H9 (cell line): ENCODE results near the gene NBEA. TPM values are rescaled to one million over a fixed set of nuclear protein-coding genes. Genes with fewer than 3 reads are reported as not detected.

Experiments
- DNase-seq: peaks from one replicate; pipeline ENCODE4 v3.0.0-alpha.2; 2017
- H2AFZ ChIP-seq: one replicate; pipeline ENCODE4 v1.6.1; 2013; ENCODE audit warnings: mild to moderate bottlenecking, low read length, control low read depth, moderate library complexity
- H2AK5ac ChIP-seq: 2 replicates; pipeline ENCODE4 v1.6.1; 2013; ENCODE audit warnings: low read length, control low read depth, mixed read lengths; ENCODE audit not compliant: insufficient read length
- H2BK120ac ChIP-seq: one replicate; pipeline ENCODE4 v1.6.1; 2013; ENCODE audit warnings: low read depth, mild to moderate bottlenecking, low read length, control low read depth, inconsistent platforms; ENCODE audit not compliant: poor library complexity, severe bottlenecking
- H2BK12ac ChIP-seq: 2 replicates; pipeline ENCODE4 v1.6.1; 2013; ENCODE audit warnings: low read length, control low read depth, mixed read lengths, low read depth; ENCODE audit not compliant: insufficient read length
- H2BK15ac ChIP-seq: 2 replicates; pipeline ENCODE4 v1.6.1; 2013; ENCODE audit warnings: low read depth, low read length, control low read depth
- H2BK20ac ChIP-seq: one replicate; pipeline ENCODE4 v1.6.1; 2013; ENCODE audit warnings: low read depth, mild to moderate bottlenecking, low read length, control low read depth, inconsistent platforms; ENCODE audit not compliant: poor library complexity, severe bottlenecking
- H2BK5ac ChIP-seq: 2 replicates; pipeline ENCODE4 v1.6.1; 2013; ENCODE audit warnings: low read length, control low read depth, mixed read lengths; ENCODE audit not compliant: insufficient read length
- H3K14ac ChIP-seq: 2 replicates; pipeline ENCODE4 v1.6.1; 2013; ENCODE audit warnings: low read length, control low read depth; ENCODE audit not compliant: insufficient read depth
- H3K18ac ChIP-seq: 2 replicates; pipeline ENCODE4 v1.6.1; 2013; ENCODE audit warnings: low read depth, mild to moderate bottlenecking, mixed read lengths, low read length, control low read depth; ENCODE audit not compliant: insufficient read length
- H3K23ac ChIP-seq: 2 replicates; pipeline ENCODE4 v1.6.1; 2013; ENCODE audit warnings: low read length, control low read depth, mixed read lengths, low read depth; ENCODE audit not compliant: insufficient read length
- H3K23me2 ChIP-seq: 2 replicates; pipeline ENCODE4 v1.6.1; 2013; ENCODE audit warnings: low read depth, mild to moderate bottlenecking, mixed read lengths, low read length, control low read depth; ENCODE audit not compliant: insufficient read length, poor library complexity, severe bottlenecking
- H3K27ac ChIP-seq: 2 replicates; pipeline ENCODE4 v1.5.1; 2013; ENCODE audit warnings: low read length, control low read depth, mixed read lengths, low read depth; ENCODE audit not compliant: insufficient read length
- H3K27me3 ChIP-seq: 2 replicates; pipeline ENCODE4 v1.6.1; 2013; ENCODE audit warnings: low read length, control low read depth, inconsistent platforms; ENCODE audit not compliant: insufficient read depth
- H3K4ac ChIP-seq: 2 replicates; pipeline ENCODE4 v1.6.1; 2013; ENCODE audit warnings: low read depth, mild to moderate bottlenecking, control low read depth, inconsistent platforms, low read length, moderate library complexity
- H3K4me1 ChIP-seq: 2 replicates; pipeline ENCODE4 v1.6.1; 2013; ENCODE audit warnings: low read length, control low read depth, inconsistent platforms; ENCODE audit not compliant: insufficient read depth
- H3K4me2 ChIP-seq: 2 replicates; pipeline ENCODE4 v1.6.1; 2013; ENCODE audit warnings: low read length, control low read depth, mixed read lengths; ENCODE audit not compliant: insufficient read length, insufficient read depth
- H3K56ac ChIP-seq: 2 replicates; pipeline ENCODE4 v1.6.1; 2013; ENCODE audit warnings: low read depth, mild to moderate bottlenecking, mixed read lengths, low read length, control low read depth; ENCODE audit not compliant: insufficient read length
- H3K79me1 ChIP-seq: 2 replicates; pipeline ENCODE4 v1.6.1; 2013; ENCODE audit warnings: low read depth, mild to moderate bottlenecking, moderate library complexity, low read length, control low read depth, inconsistent platforms; ENCODE audit not compliant: insufficient read depth, poor library complexity, severe bottlenecking
- H3K79me2 ChIP-seq: 2 replicates; pipeline ENCODE4 v1.6.1; 2013; ENCODE audit warnings: low read length, control low read depth, inconsistent platforms; ENCODE audit not compliant: insufficient read depth
- H3K9ac ChIP-seq: 2 replicates; pipeline ENCODE4 v1.6.1; 2013; ENCODE audit warnings: low read length, control low read depth, mixed read lengths; ENCODE audit not compliant: insufficient read length; ENCODE audit errors: extremely low read depth
- H3K9me3 ChIP-seq: one replicate; pipeline ENCODE4 v1.6.1; 2013; ENCODE audit warnings: low read depth, low read length, inconsistent platforms; ENCODE audit not compliant: control insufficient read depth
- H3T11ph ChIP-seq: one replicate; pipeline ENCODE4 v1.6.1; 2013; ENCODE audit warnings: mild to moderate bottlenecking, low read length, control low read depth, inconsistent platforms
- H4K20me1 ChIP-seq: one replicate; pipeline ENCODE4 v1.6.1; 2013; ENCODE audit not compliant: control insufficient read depth, insufficient read length, insufficient read depth
- H4K5ac ChIP-seq: 2 replicates; pipeline ENCODE4 v1.6.1; 2013; ENCODE audit warnings: low read depth, mild to moderate bottlenecking, mixed read lengths, low read length, control low read depth; ENCODE audit not compliant: insufficient read length
- H4K8ac ChIP-seq: replicated peaks from 2 replicates; pipeline ENCODE4 v1.6.1; 2013; ENCODE audit warnings: low read length, control low read depth, mixed read lengths, low read depth; ENCODE audit not compliant: insufficient read length
- H4K91ac ChIP-seq: 2 replicates; pipeline ENCODE4 v1.6.1; 2013; ENCODE audit warnings: low read depth, mild to moderate bottlenecking, moderate library complexity, mixed read lengths, low read length, control low read depth; ENCODE audit not compliant: insufficient read length
- H3K27ac Mint-ChIP-seq, 3 experiments: 2 replicates in 2 of 3; 3 replicates in 1 of 3; pipeline ENCODE4 v1.8.0; 2020 to 2021; ENCODE audit warnings: mixed read lengths in 3 of 3, mild to moderate bottlenecking in 1 of 3, moderate library complexity in 1 of 3
- H3K27me3 Mint-ChIP-seq: 2 replicates; pipeline ENCODE4 v1.8.0; 2021; ENCODE audit warnings: low read depth, mild to moderate bottlenecking, moderate library complexity, mixed read lengths
- H3K36me3 Mint-ChIP-seq, 3 experiments: 2 replicates in 2 of 3; 3 replicates in 1 of 3; pipeline ENCODE4 v1.8.0; 2020 to 2021; ENCODE audit warnings: low read depth in 3 of 3, mixed read lengths in 3 of 3; ENCODE audit not compliant: insufficient read depth in 1 of 3
- H3K4me1 Mint-ChIP-seq, 2 experiments: 2 replicates each; pipeline ENCODE4 v1.8.0; 2020; ENCODE audit warnings: mixed read lengths in 2 of 2
- H3K4me3 Mint-ChIP-seq, 2 experiments: 2 replicates in 1 of 2; 3 replicates in 1 of 2; pipeline ENCODE4 v1.8.0; 2020 to 2021; ENCODE audit warnings: mild to moderate bottlenecking in 2 of 2, mixed read lengths in 2 of 2, moderate library complexity in 1 of 2
- H3K9me3 Mint-ChIP-seq, 2 experiments: 2 replicates in 1 of 2; 3 replicates in 1 of 2; pipeline ENCODE4 v1.8.0; 2020; ENCODE audit warnings: mild to moderate bottlenecking in 2 of 2, mixed read lengths in 2 of 2, moderate library complexity in 1 of 2
- CTCF ChIP-seq: fragments of 200-600 bp; sonication (generic); conservative IDR thresholded peaks from 3 replicates; pipeline ENCODE4 v1.8.0; 2021; ENCODE audit warnings: antibody characterized with exemption, mild to moderate bottlenecking
- WGBS: extraction: QIAGEN DNeasy Blood & Tissue Kit; methylation state at CpG from one replicate; pipeline ENCODE4 v1.1.7; 2013; ENCODE audit warnings: missing lambda C conversion rate, low lambda C conversion rate, mixed read lengths; ENCODE audit not compliant: insufficient read length; ENCODE audit errors: extremely low coverage; 5-methylcytosine and 5-hydroxymethylcytosine counted together
- total RNA-seq: library from RNA; stranded (reverse); gene quantifications from 2 replicates; pipeline ENCODE4 v1.2.1, GENCODE V29; 2021

Gene NBEA
- total RNA-seq, 1 experiment from 2014 or later, result 17.3 TPM

DNA sequence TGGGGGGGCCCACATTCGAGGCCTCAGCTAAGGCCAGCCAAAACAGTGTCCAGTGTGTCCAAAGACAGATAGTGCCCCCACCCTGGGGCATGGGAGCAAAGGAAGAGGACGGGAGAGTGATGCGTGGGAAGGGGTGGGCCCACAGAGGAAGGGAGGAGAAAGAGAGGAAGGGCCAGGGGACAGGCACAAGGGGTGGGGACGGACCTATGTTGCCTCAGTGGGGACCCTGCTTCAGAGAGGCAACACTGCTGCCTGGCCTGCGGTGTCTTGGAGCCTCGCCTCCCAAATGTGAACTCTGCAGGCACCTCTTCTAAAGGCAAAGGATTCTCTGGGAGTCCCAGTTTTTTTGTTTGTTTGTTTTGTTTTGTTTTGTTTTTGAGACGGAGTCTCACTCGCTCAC, 764.7 kb downstream of the NBEA start:
- Histone ChIP-seq H3K27me3 (no peaks in the 10 kb centered on the region), H2AK5ac (no peak overlapping the region), H3K9ac (no peak overlapping the region), H3K4ac (no peak overlapping the region), H4K8ac (no peak overlapping the region), H3K23me2 (no peaks in the 10 kb centered on the region), H2AFZ (no peak overlapping the region), H4K91ac (no peak overlapping the region), H2BK12ac (no peak overlapping the region), H2BK5ac (no peak overlapping the region), H3T11ph (no peak overlapping the region), H2BK20ac (no peak overlapping the region), H3K18ac (no peak overlapping the region), H2BK120ac (no peak overlapping the region), H2BK15ac (no peak overlapping the region), H3K23ac (no peak overlapping the region), H3K14ac (no peak overlapping the region; the same call in 1 of the 2 replicates), H4K20me1 (no peaks in the 10 kb centered on the region), H3K9me3 (no peaks in the 10 kb centered on the region), H3K4me1 (no peaks in the 10 kb centered on the region), H4K5ac (no peak overlapping the region), H3K79me2 (no peaks in the 10 kb centered on the region), H3K56ac (no peak overlapping the region), H3K27ac (no peak overlapping the region), H3K4me2 (no peak overlapping the region), H3K79me1 (no peaks in the 10 kb centered on the region)
- DNase-seq, result no peak
- Mint-ChIP-seq H3K4me3 (no peak overlapping the region), H3K27ac (no peak overlapping the region), H3K27me3 (no peaks in the 10 kb centered on the region; the same call in none of the 2 replicates), H3K36me3 (no peaks in the 10 kb centered on the region), H3K9me3 (no peaks in the 10 kb centered on the region; a peak in 1 of 5 replicates), H3K4me1 (no peaks in the 10 kb centered on the region)
- WGBS, result no CpG with 5 or more reads among the region's 8 CpGs
- TF ChIP-seq CTCF, result no peak
